HL-60 (cell line): Measurements from ENCODE around the gene ZIK1.

Experiments
- DNase-seq, 2 experiments: peaks; one replicate each; pipeline ENCODE4 v3.0.0-alpha.2; 2010 to 2020; ENCODE audit warnings: low read depth in 1 of 2, low spot score in 1 of 2
- H3K27ac ChIP-seq: fragments of 250-450 bp; sonication (Bioruptor Pico); replicated peaks from 2 replicates; pipeline ENCODE4 v1.5.1; 2020; ENCODE audit warnings: mild to moderate bottlenecking, moderate library complexity
- H3K27me3 ChIP-seq: fragments of 250-450 bp; sonication (Bioruptor Pico); 2 replicates; pipeline ENCODE4 v1.5.1; 2021; ENCODE audit warnings: mild to moderate bottlenecking, moderate library complexity; ENCODE audit not compliant: insufficient read depth, poor library complexity, severe bottlenecking
- H3K4me3 ChIP-seq: replicated peaks from 2 replicates; pipeline ENCODE4 v1.5.1; 2011; ENCODE audit warnings: mild to moderate bottlenecking, control low read depth, low read length; ENCODE audit not compliant: insufficient read depth
- CTCF ChIP-seq: IDR thresholded peaks from one replicate; pipeline ENCODE4 v1.5.1; 2011; ENCODE audit warnings: low read length, control low read depth, inconsistent platforms; ENCODE audit not compliant: insufficient read depth
- GABPA ChIP-seq: IDR thresholded peaks from 2 replicates; pipeline ENCODE4 v1.6.1; 2012; ENCODE audit warnings: low read depth
- POLR2AphosphoS5 ChIP-seq: IDR thresholded peaks from 2 replicates; pipeline ENCODE4 v1.6.1; 2012; ENCODE audit warnings: low read depth
- REST ChIP-seq: IDR thresholded peaks from 2 replicates; pipeline ENCODE4 v1.6.1; 2012; ENCODE audit warnings: low read depth; ENCODE audit not compliant: insufficient replicate concordance
- SPI1 ChIP-seq: IDR thresholded peaks from 2 replicates; pipeline ENCODE4 v1.6.1; 2012; ENCODE audit warnings: low read depth, mild to moderate bottlenecking, borderline replicate concordance

The ZIK1 gene

GRCh38 chr19:57587529-57587928 lies 3.6 kb downstream of the ZIK1 start:
- no peak overlapping the region for H3K4me3 ChIP-seq
- H3K27me3 ChIP-seq = no peaks in the 10 kb centered on the region
- TF ChIP-seq GABPA (no peak), CTCF (no peak), SPI1 (no peak), POLR2AphosphoS5 (no peak), REST (no peak)
- no peak for DNase-seq
- H3K27ac ChIP-seq = no peak overlapping the region

- peak overlapping the region; percentile 99 for H3K4me3 ChIP-seq
- TF ChIP-seq CTCF (no peak), GABPA (no peak), SPI1 (no peak), REST (no peak), POLR2AphosphoS5 (no peak)
- DNase-seq = no peak
- H3K27me3 ChIP-seq = no peaks in the 10 kb centered on the region
- H3K27ac ChIP-seq = peak overlapping the region; percentile 78; the same call in 1 of the 2 replicates
These were observed 15.4 kb downstream of the ZIK1 start for GRCh38 chr19:57599377-57599760.

- peak; percentile 95 for TF ChIP-seq GABPA
- TF ChIP-seq POLR2AphosphoS5 = peak; percentile 86
- TF ChIP-seq SPI1 = peak; percentile 38; the same call in 1 of the 2 replicates
- no peak for TF ChIP-seq REST
- no peak for TF ChIP-seq CTCF
- Histone ChIP-seq H3K27ac (peak within 1 kb of the TSS; percentile 78), H3K4me3 (peak within 1 kb of the TSS; percentile 99), H3K27me3 (no peaks in the 10 kb centered on the region)
- peak; percentile 90 to 96 for DNase-seq
These were observed 15.9 kb downstream of the ZIK1 start, which contains the start of gene ZNF530 for GRCh38 chr19:57599761-57600383. Gene ZNF530 (plus strand): TSS chr19:57599885. CDS start chr19:57604346, 4,461 bp downstream.
